Activated CD8-positive, alpha-beta memory T cell treated with anti-CD3 and anti-CD28 coated beads, Interleukin-2, amount 50 U/mL, for 24 hours (primary cell): ENCODE measurements around the gene MMP14.
A peak's percentile ranks its signal among the peaks of the same experiment; 100 is the strongest.
"Not testable (repeated sequence)": the region's sequence is repeated elsewhere in the genome, so short reads cannot be mapped to it uniquely, and the experiment has no call there.

Experiments used
- DNase-seq: peaks from one replicate; pipeline ENCODE4 v3.0.0-alpha.2; 2020; ENCODE audit errors: extremely low read depth

MMP14 gene

GRCh38 chr14:22814373-22814772, 22.0 kb upstream of the MMP14 start:
- DNase-seq = no peak

DNA sequence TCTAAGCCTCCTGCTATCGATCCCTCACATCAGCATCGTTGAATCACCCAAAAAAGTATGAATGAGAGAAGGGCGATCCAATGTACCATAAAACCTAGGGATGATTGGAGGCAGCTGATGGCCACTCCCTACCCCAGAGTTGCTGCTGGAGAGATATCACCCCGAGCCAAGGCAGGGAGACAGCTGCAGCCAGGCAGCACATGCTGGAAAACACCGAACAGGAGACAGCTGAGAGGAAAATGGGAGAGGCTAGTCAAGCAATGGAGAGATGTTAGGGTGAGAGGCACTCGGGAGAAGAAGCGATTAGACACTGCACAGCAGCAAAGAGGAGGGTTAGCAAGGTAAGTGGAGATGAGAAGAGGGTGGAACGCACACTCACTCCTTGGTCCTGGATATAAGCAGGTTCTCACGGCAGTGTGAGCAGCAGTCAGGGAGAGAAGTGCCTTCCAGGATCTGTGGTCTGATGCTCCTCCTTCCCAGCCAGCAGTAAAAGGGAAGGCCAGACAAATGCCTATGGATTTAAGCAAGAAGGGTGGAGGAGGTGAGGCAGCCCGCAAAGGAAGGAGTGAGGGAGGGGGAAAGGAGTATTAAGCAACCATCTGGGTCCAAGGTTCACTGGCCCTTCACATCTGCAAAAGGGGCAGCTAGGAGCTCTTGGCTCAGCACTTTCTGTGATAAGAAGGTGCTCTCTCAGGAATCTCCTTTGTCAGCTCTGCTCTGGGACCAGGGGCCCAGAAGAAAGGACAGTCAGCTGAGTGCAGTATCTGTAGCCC, 21.3 kb upstream of the MMP14 start, which contains the start of gene SLC7A7:
TSS of gene SLC7A7 (minus strand) at position 495 of the 773 bp plus-strand sequence. CDS start 2,037 bp downstream, outside the sequence.
- no peak for DNase-seq

DNA sequence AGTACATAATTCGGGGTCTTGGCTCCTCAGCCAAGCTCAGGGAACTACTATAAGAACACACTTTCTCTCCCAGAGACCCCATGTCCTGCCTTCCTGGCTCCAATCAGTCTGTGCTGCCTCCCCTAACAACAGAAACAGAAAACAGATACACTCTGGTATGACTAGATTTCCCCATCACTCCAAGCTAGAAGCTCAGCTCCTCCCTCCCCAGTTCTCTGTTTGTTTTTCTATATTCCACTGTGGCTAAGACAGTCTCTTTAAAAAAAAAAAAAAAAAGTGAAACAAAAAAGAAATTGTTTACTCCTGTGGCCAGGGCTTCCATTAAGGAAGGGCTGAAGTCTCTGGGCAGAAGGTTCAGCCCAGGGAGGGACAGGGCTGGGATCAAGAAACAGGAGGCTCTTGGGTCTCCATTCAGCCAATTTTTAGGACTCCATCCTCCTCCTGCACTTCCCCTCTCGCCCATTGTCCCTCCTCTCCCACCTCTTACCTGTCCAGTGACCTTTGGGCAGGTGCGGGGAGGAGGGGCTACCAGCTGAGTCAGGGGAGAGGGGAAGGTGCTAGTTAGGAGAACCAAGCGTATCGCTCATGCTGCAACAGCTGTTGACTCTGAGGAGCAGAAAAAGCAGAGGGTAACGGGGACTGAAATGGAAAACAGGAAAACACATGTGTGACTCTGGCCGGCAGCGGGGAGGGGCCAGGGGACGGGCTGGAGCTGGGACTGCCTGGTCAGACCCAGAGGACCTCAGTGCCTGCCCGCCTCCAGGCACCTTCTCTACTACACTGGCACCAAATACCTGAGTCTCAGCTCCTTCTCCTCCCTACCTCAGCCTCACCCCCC, 17.0 kb upstream of the MMP14 start:
- no peak for DNase-seq

DNA sequence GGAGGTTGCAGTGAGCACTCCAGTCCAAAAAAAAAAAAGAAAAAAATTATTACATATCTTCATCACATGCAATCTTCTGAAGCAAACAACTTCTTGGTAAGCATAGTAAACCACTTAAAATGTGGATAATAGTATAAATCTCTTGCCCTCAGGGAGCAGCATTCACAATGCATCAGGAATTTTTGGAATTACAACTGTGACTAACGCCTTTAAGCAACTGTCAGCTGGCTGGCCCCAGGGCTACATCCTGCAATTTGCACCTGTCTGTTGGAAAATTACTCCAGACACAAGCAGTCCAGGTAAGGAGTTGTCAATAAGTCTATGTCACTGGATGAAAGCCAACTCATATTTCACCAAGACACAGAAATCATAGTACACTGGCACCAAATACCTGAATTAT, 15.7 kb upstream of the MMP14 start:
- no peak for DNase-seq

DNA sequence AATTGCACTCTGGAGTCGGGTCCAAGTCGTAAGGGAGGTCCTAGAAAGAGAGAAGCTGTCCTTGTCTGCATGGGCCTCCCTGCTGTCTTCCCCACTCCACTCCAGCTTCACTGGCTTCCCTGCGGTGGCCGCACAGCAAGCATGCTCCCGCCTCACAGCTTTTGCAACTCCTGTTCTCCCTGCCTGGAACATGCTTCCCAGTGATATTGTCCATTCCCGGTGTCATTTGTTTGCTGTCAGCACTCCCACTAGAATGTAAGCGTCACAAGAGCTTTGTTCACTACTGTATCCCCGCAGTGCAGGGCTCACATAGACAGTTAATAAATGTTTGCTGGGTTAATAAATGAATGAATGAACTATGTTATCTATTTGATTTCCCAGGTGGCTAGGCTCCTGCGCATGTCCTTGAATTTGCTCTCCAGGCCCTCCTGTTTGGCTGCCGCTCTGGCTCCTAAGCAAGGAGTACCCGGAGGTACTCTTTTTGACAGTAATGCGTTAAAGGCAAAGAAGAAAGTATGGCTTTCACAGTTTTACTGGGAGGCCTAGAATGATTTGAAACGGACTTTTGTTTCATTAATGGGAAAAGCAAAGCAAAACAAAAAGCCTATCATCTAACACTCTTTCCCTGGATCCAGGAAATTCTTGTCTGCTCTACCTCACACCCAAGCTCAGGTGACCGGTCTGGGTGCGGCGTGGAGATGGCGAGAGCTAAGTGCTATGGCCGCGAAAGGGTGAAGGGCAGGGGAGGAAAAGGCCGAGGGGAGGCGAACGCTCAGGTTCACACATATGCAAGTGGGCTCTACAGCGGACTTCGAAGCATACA, 15.0 kb upstream of the MMP14 start:
- DNase-seq = no peak

DNA sequence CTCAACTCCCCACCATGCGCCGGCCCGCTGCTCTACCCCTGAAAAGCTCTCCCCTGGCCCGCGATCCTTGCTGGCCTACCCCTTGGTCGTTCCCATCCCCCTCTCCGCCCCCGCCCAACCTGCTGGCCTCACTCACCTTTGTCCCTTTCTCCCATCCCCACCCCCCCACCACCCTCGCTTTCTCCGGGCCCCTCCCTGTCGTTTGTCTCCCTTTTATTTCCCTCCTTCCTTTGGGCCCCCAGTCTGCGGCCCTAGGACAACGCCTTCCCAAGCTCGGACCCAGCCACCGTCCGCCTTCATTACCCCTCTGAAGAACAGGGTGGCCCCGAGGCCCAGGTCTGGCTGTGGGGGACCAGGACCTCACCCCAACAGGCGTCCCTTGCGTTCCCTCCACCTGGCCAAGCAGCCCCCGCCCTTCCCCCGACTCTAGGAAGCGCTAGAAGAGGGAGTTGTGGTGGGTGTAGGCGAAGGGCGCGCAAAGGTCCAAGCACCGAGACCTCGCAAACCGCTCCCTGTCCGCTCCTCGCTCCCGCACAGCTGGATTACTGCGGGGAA, 14.3 kb upstream of the MMP14 start:
- no peak for DNase-seq

GRCh38 chr14:22822571-22823098, 13.8 kb upstream of the MMP14 start:
- DNase-seq = peak; percentile 20

DNA sequence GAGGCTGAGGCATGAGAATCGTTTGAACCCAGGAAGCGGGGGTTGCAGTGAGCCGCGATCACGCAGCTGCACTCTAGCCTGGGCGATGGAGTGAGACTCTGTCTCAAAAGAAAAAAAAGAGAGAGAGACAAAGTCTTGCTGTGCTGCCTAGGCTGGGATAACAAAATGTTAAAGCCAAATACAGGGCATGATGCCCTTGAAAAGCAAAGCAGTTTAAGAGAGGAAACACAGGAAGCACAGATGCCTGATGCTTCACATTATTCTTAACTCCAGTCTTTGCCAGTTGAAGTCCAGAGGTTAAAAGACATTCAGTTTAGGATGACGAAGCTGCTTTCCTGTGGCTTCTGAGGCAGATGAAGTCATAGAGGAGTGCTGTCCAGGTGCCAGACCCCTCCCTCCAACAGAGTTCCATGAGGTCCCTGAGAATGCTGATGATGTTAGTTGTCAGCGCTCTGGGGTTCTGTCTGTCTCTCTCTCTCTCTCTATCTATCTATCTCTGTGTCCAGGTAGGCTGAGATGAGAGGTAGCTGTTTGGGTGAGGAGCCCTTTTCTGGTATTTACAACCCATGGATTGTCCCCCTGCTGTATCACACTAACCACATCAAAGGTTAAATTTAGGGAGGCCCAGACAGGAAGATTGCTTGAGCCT, 11.6 kb upstream of the MMP14 start:
- DNase-seq = no peak

DNA sequence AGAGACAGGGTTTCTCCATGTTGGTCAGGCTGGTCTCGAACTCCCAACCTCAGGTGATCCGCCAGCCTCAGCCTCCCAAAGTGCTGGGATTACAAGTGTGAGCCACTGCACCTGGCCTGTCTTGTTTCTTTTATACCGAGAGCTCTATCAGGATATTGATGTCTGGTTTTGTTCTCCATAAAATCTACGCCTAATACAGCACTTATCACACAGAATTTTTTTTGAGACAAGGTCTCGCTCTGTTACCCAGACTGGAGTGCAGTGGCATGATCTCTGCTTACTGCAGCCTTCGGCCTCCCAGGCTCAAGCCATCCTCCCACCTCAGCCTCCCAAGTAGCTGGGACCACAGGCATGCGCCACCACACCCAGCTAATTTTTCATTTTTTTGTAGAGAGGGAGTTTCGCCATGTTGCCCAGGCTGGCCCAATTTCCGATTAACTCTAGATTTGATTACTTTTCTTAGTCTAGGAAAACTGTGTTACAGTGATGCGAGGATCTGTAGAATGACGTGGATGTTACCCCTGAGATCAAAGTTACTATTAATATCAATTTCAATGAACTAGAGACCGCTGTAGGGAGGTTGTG, 7.2 kb upstream of the MMP14 start:
- DNase-seq = not testable (repeated sequence)

GRCh38 chr14:22829661-22830442, 6.5 kb upstream of the MMP14 start, which contains the start of gene MRPL52:
Gene MRPL52 (plus strand): TSS chr14:22829887. CDS start chr14:22829913, 26 bp downstream.
- peak; percentile 76 for DNase-seq

DNA sequence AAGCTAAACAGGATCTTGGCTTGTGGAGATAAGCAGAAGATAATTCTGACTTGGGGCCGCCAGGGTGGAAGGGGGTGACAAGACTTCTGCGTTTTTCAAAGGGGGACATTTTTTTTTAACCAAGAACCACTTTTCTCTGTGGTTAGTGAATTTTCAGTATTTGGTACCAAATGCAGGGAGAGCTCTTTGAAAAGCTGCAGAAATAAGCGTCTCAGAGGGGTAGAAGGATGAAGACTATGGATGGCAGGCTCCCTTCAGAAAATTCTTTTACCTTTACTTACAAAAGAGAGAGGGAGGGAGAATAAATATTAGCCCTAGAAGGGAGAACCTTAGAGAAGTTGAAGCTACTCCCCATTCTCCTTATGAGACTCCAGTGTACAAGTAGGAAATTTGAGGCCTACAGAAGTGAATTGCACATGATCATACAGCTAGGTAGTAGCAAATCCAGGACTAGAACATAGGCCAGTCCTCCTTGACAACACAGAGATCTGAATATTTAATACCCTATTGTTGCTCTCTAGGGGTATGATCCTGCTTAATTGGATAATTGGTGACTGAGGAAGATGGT, 5.9 kb upstream of the MMP14 start:
- DNase-seq = no peak

GRCh38 chr14:22835505-22835904, 880 bp upstream of the MMP14 start:
- DNase-seq = no peak

- no peak for DNase-seq
Measured at GRCh38 chr14:22837114-22837749, 847 bp downstream of the MMP14 start.

GRCh38 chr14:22837750-22838538, 1.6 kb downstream of the MMP14 start:
- no peak for DNase-seq

DNA sequence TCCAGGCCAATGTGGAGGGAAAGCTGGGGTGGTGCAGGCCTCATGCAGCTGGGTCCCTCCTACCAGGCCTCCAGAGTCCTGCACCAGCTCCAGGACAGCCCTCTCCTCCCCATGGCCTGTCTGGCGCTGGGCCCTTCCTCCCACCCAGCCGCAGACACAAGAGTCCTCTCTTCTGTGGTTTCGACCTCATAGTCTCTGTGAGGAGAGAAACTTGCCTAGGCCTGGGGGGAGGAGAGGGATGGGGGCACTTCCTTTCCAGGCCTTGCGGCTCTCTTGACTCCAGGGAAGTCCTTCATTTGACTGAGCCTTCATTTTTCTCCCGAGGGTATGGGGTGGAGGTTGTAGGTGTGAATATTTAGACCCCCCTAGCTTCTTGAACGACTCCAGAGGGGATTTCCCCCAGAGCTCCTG, 2.3 kb downstream of the MMP14 start:
- DNase-seq = no peak

GRCh38 chr14:22839159-22839779, 2.9 kb downstream of the MMP14 start:
- DNase-seq = no peak

DNA sequence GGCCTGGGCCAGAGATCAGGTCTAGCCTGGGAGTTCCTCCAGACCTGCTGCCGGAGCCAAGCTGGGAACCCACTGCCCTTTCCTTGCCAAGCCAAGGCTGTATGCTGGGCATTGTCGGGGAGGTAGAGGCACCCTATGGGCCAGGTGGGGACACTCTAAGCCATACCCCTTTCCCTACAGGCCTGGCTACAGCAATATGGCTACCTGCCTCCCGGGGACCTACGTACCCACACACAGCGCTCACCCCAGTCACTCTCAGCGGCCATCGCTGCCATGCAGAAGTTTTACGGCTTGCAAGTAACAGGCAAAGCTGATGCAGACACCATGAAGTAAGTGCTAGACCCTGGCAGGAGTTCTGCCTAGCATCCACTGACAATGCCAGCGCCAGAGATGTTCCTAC, 4.9 kb downstream of the MMP14 start:
- no peak for DNase-seq

- DNase-seq = no peak
Measured at GRCh38 chr14:22841769-22842168, 5.4 kb downstream of the MMP14 start.
